Right lobe of liver (tissue), 4 donors: ENCODE measurements around the gene YIF1B.

Experiments
- CTCF ChIP-seq, 4 donors: fragments of 200-600 bp in 3 of 4; fragments of 450-650 bp in 1 of 4; IDR thresholded peaks; one replicate each; pipeline versions ENCODE4 v1.5.1 to v1.8.0; 2016 to 2022; ENCODE audit warnings: antibody characterized with exemption in 4 of 4, mild to moderate bottlenecking in 2 of 4
- POLR2A ChIP-seq: fragments of 450-650 bp; IDR thresholded peaks from one replicate; pipeline ENCODE4 v1.6.1; 2017; ENCODE audit warnings: antibody characterized with exemption, mild to moderate bottlenecking
- donor health status: DM: no; HTN: no; CAD: no.
- donor health status: DM: no; HTN: no; CAD: no.
- donor health status: DM: no; HTN: yes; CAD: no.

GRCh38 chr19:38333245-38333644 is 17.5 kb upstream of the YIF1B start:
- TF ChIP-seq POLR2A = no peak
- TF ChIP-seq CTCF (IDR thresholded peaks at IDR 0.05) = no peak
